Measurements from ENCODE around the gene KIAA1755.
"Not testable (repeated sequence)": the region's sequence is repeated elsewhere in the genome, so short reads cannot be mapped to it uniquely, and the experiment has no call there.

The KIAA1755 gene

DNA sequence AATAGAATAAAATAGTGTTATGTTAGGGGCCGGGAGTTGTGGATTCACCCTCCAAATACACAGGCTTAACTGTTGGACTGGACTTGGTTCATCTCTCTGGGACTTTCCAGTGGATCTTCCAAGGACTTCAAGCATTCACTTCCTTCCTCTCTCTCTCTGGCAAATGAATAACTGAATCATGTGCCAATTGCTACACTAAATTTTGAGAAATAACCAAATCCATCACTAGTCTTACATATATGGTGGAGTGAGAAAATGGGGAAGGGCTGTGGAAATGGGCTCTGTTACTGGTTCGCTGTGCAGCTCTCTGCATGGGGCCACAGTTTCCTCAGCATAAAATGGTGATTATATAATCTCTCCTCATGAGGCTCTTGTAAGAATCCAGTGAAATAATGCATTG is 6.8 kb upstream of the KIAA1755 start:
- no peak for DNase-seq (ENCODE audit: low read depth in 2 of 2, low spot score in 1 of 2)

DNA sequence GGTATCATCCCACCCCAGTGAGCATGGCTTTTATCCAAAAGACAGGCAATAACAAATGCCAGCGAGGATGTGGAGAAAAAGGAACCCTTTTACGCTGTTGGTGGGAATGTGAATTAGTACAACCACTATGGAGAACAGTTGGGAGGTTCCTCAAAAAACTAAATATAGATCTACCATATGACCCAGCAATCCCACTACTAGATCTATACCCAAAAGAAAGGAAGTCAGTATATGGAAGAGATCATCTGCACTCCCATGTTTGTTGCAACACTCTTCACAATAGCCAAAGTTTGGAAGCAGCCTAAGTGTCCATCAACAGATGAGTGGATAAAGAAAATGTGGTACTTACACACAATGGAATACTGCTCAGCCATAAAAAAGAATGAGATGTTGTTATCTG is 5.9 kb upstream of the KIAA1755 start:
- no peak for DNase-seq (ENCODE audit: low read depth in 2 of 2, low spot score in 1 of 2)

DNA sequence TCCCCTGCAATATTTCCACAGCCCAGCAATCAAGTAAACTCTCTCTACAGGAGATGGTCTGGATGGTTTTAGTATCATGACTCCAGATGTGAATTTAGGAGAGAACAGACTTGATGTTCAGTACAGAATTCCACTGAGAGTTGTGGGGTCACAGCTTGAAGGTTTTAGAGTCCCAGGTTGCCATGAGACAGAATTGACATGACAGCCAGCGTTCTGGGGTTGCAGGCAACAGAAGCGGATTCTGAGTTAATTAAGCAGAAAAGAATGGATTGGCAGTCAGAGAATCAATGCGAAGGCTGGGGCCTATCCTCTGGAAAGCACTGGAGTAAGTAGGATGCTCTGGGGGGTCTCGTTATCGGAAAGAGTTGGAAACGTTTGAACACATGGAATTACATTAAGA is 2.4 kb upstream of the KIAA1755 start:
- no peak for DNase-seq (ENCODE audit: low read depth in 2 of 2, low spot score in 1 of 2)

DNA sequence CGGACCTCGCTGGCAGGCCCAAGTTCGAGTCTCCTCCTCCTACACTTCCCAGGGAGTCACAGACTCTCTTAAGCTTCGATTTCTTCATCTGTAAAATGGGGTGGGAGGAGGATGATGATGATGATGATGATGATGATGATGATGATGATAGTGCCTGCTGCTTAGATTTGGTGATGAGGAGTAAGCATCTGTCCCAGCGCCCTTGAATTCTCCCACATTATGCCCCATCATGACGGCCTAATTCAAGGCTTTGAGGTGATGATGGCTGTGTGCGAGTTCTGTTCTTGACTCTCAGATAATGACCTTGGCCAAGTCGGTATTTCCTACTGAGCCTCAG is 487 bp upstream of the KIAA1755 start:
- no peak for DNase-seq (ENCODE audit: low read depth in 2 of 2, low spot score in 1 of 2)

DNA sequence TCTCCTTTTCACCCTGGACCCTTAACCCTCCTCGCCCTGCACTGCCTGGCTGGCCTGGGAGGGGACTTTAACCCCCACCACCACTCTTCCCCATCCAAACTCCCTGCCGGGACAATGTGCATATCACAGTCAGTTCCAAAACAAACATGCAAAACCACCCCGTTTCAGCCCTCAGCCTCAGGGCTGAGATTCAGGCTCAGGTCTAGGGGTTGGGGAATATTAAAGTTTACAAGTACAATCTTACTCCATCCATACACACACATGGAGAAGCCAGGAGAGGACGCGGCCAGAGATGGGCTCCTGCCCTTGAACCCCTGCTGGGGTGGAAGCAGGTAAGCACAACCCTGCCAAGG is 534 bp downstream of the KIAA1755 start:
- DNase-seq (ENCODE audit: low read depth in 2 of 2, low spot score in 1 of 2), result no peak

DNA sequence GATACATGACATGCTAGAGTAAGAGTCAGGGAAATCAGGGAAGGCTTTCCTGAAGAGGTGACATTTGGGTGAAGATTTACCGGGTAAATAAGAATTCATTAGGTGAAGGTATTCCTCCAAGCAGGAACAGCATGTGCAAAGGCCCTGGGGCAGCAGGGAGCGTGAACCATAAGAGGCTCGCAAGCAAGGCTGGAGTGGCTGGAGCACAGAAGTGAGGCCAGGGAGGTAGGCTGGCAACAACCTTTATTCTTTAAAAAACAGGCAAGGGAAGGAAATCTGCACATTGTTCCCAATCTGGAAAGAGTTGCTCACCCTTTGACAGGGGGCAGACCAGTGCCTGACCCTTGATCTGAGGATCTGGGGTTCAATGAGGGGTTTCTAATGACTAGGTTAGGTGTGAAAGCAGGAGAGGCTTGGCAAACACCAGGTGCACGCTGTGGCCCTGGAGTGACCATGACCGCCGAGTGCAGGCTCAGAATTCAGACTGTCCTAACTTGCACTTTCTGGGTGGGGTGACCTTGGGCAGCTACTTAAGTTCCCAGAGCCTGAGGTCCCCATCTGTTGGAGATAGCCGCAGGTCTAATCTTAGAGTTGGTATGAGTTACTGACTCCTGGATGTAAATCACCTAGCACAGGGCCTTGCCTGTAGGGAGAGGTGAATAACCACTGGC is 1.9 kb downstream of the KIAA1755 start:
- no peak for DNase-seq (ENCODE audit: low read depth in 2 of 2, low spot score in 1 of 2)

DNA sequence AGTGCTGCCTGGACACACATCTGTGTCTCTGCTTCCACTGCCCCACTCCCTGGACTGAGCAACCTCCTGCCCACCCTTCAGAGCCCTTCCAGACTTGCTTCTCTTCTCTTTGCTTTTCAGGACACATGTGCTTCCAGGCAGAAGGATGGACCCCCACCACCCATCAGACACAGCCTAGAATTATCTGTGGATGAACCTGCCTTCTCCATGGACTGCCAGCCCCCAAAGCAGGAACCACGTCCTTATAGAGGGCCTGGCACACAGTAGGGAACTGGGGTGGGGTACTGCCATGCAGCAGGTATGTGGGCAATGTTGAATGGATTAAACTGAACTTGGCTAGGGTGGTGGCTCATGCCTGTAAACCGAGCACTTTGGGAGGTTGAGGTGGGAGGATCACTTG is 3.6 kb downstream of the KIAA1755 start:
- DNase-seq (ENCODE audit: low read depth in 2 of 2, low spot score in 1 of 2), result no peak

DNA sequence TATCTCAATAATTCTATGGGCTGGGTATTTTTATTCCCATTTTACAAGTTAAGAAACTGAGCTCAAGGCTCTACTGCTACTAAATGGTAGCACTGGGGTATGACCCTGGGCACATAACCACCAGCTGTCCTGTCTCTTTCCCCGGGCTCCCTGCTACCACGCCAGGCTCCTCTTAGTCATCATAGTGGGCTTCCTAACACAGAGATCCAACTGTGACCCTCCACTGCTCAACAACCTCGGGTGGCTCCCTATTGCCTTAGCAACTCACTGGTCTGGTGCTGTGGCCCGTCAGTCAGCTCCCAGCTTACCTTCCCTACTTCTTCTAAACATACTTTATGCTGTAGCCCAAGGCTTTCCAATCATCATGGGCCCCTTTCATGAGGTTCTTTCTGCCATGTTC is 4.5 kb downstream of the KIAA1755 start:
- DNase-seq (ENCODE audit: low read depth in 2 of 2, low spot score in 1 of 2), result no peak

DNA sequence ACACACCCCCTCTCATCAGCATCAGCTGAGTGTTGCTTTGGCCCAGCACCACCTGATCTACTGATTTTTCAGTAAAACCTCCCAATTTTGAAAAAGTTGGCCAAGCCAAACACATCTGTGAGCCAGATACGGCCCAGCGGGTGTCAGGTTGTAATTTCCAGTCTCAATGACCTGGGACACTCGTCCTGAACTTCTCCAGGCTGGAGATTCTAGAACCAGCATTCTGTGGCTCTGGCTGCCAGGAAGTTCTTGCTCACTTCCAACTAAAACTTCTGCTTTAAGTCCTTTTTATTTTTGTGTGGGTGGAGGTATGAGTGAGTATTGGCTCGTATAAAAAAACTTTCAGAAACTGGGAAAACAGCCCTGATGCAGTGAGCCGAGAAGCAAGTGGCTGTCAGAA is 5.1 kb downstream of the KIAA1755 start:
- DNase-seq (ENCODE audit: low read depth in 2 of 2, low spot score in 1 of 2), result no peak

DNA sequence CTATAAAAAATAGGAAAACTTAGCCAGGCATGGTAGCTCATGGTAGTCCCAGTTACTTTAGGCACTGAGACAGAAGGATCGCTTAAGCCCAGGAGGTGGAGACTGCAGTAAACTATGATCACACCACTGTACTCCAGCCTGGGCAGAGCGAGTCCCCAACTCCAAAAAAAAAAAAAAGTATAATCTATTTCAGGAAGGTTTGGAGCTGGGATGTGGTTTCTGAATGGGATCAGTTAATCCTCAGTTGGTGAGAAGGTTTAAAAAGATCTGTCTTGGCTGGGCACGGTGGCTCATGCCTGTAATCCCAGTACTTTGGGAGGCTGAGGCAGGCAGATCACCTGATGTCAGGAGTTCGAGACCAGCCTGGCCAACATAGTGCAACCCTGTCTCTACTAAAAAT is 5.9 kb downstream of the KIAA1755 start:
- not testable (repeated sequence) for DNase-seq (ENCODE audit: low read depth in 2 of 2, low spot score in 1 of 2)

DNA sequence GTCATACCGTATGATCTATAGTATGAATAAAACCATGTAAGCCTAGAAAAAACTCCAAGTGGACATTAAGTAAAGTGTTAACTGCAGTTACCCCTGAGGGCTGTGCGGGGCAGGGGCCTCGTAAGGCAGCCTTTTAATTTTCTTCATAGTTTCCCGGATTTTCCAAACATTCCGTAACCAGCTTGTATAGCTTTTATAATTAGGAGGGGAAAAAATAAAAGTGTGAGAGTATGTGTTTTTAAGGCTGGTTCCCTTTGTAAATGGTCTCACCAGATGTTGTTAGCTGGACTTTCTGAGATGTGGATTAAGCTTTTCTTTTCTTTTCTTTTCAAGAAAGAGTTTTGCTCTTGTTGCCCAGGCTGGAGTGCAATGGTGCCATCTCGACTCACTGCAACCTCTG is 7.0 kb downstream of the KIAA1755 start:
- DNase-seq (ENCODE audit: low read depth in 2 of 2, low spot score in 1 of 2), result no peak

DNA sequence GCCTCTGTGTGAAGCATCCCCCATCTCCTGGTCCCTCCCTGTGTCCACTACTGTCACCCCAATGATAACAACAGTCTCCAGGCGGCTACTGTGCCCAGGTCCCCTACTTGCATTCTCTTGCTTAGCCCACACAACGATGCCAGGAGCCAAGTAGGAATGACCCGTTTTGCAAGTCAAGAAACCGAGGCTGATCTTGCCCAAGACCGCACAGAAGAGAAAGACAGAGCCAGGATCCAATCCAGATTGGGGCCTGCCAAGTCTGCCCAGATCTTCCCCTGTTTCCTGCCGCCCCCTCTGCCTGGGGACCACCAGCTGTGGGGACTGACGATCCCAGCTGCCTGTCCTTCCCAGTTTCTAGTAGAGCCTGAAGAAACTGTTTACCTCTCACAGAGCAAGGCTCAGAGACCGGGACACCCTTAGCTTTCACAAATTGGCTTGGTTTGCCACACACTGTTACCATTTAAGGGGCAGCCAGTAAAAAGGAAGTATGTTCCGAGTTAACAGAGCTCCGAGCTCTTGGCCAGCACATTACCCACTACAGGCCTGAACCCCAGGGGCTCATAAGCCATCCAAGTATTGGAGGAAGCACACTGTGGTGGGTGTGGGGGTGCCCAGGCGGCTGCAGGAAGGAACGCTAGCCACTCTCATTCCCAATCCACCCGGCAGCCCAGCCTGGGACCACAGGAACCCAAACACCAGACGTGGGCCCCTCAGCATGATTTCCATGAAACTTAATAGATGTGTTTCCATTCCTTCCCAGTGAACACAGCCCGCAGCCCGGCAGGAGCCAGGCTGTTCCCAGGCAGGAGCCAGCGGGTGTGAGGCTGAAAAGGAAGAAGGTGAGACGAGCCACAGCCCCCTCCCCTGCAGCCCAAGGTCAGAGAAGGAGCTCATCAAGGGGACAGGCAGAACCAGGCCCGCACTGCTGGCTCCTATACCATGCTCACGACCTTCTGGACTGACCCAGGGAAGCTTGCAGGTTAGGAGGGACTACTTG is 7.9 kb downstream of the KIAA1755 start:
- DNase-seq (ENCODE audit: low read depth in 2 of 2, low spot score in 1 of 2), result no peak

DNA sequence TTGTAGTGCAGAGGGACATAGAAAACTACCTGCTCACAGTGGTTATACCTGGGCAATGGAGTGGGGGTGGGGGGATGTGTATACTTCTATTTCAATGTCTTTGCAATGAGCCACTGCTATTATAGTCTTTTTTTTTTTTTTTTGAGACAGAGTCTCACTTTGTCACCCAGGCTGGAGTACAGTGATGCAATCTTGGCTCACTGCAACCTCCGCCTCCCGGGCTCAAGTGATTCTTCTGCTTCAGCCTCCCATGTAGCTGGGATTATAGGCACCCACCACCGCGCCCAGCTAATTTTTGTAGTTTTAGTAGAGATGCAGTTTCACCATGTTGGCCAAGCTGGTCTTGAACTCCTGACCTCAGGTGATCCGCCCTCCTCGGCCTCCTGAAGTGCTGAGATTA is 9.1 kb downstream of the KIAA1755 start:
- DNase-seq (ENCODE audit: low read depth in 2 of 2, low spot score in 1 of 2), result not testable (repeated sequence)

DNA sequence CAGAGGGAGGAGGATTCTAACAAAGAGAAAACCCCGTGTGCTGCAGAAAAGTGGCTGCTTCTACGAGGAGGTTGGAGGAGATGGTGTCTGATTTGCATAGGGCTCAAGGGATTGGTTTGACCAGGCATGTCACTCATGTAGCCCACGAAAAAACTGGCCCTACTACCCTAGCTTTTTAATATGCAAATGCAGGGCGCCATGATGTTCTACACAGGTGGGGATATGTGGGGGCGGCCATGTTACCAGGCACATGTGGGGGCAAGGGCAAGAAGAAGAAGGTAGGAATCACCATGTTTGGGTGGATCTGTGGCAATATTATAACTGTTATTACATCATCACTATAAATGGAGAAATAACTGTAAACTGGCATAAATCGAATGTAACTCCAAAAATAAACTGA is 9.9 kb downstream of the KIAA1755 start:
- no peak for DNase-seq (ENCODE audit: low read depth in 2 of 2, low spot score in 1 of 2)

DNA sequence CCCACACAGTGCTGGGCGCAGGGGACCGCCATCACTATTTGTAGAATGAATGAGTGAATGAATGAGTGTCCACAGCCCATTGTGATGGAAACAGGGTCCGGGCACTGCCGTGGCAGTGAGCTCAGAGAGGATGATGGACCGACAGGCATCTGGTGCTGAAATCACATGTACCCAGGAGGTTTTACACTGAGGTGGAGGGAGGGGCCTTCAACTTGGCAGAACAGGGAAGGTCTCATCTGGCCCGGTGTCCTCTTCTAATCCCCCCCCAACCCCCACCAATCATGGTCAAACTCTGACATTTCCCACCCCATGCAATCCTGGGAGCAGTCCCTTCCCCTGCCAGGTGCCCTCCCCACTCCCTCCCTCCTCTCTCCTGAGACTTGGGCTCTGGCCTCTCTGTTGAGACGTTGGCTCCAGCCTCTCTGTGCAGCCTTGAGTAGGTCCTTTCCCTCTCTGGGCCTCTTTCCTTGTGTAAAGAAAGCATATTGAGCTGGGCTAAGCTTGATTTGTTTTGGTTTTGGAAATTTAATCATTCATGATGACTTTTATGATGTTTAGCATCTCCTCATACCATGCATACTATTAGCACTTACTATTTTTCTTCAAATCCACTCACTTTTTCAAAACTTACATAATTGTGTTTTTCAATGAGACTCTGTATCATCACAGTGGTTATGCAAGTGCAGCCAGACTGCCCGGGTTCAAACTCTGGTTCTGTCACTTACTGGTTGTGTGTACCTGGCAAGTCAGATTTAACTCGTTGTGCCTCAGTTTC is 10.8 kb downstream of the KIAA1755 start:
- no peak for DNase-seq (ENCODE audit: low read depth in 2 of 2, low spot score in 1 of 2)

DNA sequence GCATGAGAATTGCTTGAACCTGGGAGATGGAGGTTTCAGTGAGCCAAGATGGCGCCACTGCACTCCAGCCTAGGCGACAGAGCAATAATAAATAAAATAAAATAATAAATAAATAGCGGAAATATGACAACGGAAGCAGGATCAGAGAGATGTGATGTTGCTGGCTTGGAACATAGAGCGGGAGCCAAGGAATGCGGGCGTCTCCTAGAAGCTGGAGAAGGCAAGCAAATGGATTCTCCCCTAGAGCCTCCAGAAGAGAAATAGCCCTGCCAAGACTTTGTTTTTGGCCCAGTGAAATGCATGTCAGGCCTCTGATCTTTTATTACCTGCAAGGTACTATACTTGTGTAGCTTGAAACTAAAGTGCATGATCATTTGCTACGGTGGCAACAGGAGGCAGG is 12.4 kb downstream of the KIAA1755 start:
- DNase-seq (ENCODE audit: low read depth in 2 of 2, low spot score in 1 of 2), result no peak

DNA sequence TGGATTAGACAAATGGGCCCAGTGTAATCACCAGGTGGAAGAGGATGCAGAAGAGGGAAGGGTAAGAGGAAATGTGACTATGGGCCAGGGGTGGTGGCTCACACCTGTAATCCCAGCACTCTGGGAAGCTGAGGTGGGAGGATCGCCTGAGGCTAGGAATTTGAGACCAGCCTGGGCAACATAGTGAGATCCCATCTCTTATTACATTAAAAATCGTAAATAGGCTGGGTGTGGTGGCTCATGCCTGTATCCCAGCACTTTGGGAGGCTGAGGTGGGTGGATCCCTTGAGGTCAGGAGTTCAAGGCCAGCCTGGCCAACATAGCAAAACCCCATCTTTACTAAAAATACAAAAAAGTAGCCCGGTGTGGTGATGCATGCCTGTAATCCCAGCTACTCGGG is 12.8 kb downstream of the KIAA1755 start:
- not testable (repeated sequence) for DNase-seq (ENCODE audit: low read depth in 2 of 2, low spot score in 1 of 2)

DNA sequence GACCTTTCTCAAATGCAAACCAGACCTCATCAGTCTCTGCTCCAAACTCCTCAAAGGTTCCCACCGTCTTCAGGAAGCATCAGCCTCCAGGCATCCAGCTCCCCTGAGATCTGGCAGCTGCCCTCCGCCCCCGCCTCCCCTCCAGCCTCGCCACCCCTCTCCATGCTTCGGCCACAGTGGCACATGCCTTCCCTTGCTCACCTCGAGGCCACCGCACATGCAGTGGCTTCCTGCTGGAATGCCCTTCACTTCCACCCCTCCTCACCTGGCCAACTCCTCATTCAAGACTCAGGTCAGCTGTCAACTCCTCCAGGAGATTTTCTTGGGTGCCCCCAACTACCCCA is 13.4 kb downstream of the KIAA1755 start:
- DNase-seq (ENCODE audit: low read depth in 2 of 2, low spot score in 1 of 2), result no peak

DNA sequence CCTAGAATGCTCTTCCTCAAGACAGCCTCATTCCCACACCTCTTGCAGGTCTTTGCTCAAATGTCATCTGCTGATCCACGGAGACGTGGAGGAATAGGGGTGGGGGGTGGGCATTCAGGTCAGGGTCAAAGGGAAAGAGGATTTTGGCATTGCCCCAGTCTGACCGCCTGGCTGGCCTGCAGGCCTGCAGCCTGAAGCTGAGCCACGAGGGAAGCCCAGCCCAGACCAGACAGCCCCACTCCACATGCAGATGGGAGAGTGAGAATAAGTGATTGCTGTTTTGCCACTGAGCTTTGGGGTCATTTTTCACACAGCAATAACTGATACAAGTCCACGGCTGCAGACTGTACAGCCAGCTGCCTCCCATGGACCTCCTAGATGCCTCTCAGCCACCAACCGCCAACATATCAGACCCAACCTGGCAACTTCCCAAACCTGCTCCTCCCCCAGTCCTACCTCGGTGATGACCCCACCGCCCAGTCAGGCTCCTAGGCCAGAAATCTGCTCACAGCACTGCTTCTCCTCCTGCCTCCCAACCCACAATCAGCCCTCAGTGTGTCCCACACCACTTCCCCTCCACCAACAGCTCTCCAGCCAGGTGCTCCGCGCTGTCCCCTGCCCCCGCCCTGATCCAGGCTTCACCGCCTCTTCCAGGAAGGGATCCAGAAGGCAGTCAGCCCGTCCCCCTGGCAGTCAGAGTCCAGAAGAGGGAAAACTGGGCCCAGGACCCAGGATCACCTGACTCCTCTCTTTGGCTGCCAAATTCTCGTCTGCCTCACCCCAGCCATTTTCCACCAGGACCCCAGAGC is 14.0 kb downstream of the KIAA1755 start:
- no peak for DNase-seq (ENCODE audit: low read depth in 2 of 2, low spot score in 1 of 2)

DNA sequence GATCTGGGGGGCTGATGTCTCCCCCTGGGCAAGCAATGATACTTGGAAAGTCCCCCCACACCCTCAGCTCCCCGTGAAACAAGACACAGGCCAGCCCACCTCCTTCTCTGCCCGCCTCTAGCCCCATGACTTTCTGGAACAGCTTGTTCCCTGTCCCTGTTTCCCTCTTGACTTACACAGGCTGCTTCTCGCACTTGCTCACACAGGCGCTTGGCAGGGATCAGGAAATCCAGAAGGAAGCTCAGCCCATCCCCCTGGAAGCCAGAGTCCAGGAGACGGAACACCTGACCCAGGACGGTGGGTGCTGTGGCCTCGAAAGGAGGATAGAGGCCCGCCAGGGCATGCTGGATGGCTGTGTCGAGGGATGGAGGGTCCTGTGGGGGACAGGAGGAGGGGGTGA is 14.8 kb downstream of the KIAA1755 start:
- no peak for DNase-seq (ENCODE audit: low read depth in 2 of 2, low spot score in 1 of 2)

DNA sequence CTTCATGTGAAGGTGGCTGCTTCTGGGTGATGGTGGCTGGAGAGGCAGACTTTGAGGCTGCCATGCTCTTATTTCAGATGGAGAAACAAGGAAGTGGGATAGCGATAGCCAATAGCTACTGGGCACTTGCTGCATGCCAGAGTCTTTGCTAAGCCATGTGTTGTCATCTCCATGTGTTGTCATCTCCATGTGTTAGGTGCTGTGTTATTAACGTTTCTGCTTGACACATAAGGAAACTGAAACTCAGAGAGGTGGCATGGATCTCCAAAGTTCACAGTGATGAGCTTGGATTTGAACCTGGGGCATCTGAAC is 16.9 kb downstream of the KIAA1755 start:
- DNase-seq (ENCODE audit: low read depth in 2 of 2, low spot score in 1 of 2), result no peak
